ENCODE data around the gene SPATS2.

DNA sequence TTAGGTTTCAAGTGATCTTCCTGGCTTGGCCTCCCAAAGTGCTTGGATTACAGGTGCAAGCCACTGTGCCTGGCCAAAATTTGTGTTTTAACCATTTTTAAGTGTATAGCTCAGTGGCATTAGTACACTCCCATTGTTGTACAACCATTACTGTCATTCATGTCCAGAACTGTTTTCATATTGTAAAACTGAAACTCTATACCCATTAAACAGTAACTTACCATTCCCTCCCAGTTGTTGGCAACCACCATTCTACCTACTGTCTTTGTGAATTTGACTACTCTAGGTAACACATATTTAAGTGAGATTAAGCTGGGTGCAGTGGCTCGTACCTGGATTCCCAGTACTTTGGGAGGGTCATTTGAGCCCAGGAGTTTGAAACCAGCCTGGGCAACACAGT lies 104.3 kb downstream of the SPATS2 start:
- TF ChIP-seq POLR2A (IDR thresholded peaks at IDR 0.05): no peak
- TF ChIP-seq, protein P1, sequence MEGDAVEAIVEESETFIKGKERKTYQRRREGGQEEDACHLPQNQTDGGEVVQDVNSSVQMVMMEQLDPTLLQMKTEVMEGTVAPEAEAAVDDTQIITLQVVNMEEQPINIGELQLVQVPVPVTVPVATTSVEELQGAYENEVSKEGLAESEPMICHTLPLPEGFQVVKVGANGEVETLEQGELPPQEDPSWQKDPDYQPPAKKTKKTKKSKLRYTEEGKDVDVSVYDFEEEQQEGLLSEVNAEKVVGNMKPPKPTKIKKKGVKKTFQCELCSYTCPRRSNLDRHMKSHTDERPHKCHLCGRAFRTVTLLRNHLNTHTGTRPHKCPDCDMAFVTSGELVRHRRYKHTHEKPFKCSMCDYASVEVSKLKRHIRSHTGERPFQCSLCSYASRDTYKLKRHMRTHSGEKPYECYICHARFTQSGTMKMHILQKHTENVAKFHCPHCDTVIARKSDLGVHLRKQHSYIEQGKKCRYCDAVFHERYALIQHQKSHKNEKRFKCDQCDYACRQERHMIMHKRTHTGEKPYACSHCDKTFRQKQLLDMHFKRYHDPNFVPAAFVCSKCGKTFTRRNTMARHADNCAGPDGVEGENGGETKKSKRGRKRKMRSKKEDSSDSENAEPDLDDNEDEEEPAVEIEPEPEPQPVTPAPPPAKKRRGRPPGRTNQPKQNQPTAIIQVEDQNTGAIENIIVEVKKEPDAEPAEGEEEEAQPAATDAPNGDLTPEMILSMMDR (IDR thresholded peaks at IDR 0.05): no peak

All from thyroid gland (tissue), 4 donors.